HS-27A (cell line): Measurements from ENCODE around the gene CAB39.

Experiments used
- DNase-seq: peaks from one replicate; pipeline ENCODE4 v3.0.0-alpha.2; 2012; ENCODE audit warnings: low read depth, missing footprints

The CAB39 gene

GRCh38 chr2:230785346-230785745 lies 72.7 kb downstream of the CAB39 start:
- no peak for DNase-seq

- DNase-seq: no peak
Measured at GRCh38 chr2:230787101-230787500, 74.5 kb downstream of the CAB39 start.

DNA sequence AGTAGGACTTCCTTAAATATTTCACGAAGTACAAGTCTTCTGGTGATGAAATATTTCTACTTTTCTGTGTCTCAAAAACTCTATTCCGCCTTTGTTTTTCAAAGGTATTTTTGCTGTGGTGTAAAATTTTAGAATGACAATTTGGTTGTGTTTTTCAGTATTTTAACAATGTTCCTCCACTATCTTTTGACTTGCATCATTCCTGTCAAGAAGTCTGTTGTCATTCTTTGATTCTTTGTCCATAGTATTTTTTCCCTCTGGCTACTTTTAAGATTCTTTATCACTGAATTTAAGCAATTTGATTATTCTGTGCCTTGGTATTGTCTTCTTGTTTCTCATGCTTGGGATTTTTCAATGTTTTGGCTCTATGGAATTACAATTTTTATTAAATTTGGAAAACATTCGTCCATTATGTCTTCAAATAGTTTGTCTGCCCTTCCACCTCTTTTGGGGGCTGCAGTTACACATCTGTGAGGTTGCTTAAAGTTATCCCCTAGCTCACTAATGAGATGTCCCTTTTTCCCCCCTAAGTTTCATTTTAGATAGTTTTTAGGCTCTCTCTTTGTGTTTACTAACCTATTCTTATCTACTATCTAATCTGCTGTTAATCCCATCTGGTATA lies 76.0 kb downstream of the CAB39 start:
- no peak for DNase-seq

GRCh38 chr2:230790981-230791380 lies 78.3 kb downstream of the CAB39 start:
- no peak for DNase-seq

- peak; percentile 83 for DNase-seq
Measured at GRCh38 chr2:230793572-230794359, 81.1 kb downstream of the CAB39 start.

GRCh38 chr2:230794497-230794896 lies 81.9 kb downstream of the CAB39 start:
- no peak for DNase-seq

GRCh38 chr2:230795856-230796255 lies 83.2 kb downstream of the CAB39 start:
- no peak for DNase-seq

- no peak for DNase-seq
Measured at GRCh38 chr2:230796280-230796862, 83.7 kb downstream of the CAB39 start.

GRCh38 chr2:230797515-230798495 lies 85.2 kb downstream of the CAB39 start:
- DNase-seq: no peak

- DNase-seq: no peak
Measured at GRCh38 chr2:230798769-230799399, 86.2 kb downstream of the CAB39 start.

DNA sequence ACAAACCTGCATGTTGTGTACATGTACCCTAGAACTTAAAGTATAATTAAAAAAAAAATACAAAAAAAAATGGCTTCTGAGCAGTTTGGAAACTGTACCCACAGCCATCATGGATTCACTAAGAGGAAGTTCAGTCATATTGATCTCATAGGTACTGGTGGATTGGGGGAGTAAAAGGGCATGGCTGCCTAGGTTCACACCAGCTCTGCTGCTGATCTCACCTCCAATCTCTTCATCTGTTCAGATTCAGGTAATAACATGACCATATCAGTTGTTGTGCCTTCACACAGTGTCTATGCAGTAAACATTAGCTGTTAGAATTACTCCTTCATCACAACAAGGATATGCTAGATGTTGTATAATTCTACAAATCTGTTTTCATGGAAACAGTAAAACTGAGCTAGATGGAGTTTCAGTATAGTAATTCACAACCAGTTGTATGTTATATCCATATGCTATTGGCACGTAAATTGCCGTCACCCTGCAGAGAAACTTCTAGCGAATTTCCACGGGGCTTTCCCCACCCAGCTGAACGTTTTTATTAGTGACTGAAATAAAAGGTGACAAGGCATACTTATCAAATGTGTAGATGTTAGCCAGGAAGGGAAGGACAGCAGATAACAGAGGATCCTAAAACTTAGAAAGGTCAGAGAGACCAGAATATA lies 92.8 kb downstream of the CAB39 start:
- no peak for DNase-seq

DNA sequence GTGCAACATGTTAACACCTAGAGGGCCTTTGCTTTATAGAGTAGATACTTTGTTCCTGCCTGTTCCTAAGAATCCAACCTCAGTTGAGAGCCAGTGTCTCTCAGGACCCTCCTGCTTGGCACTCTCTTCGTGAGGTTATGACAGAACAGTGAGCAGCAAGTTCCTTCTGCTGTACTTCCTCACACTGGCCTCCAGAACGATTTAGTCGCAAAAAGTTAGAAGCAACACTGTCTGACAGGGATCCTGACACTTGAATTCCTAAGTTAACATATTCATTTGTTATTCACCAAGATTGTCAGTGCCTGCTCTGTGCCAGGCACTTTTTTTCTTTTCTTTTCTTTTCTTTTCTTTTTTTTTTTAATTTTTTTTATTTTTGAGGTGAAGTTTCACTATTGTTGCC lies 95.1 kb downstream of the CAB39 start:
- DNase-seq: no peak

DNA sequence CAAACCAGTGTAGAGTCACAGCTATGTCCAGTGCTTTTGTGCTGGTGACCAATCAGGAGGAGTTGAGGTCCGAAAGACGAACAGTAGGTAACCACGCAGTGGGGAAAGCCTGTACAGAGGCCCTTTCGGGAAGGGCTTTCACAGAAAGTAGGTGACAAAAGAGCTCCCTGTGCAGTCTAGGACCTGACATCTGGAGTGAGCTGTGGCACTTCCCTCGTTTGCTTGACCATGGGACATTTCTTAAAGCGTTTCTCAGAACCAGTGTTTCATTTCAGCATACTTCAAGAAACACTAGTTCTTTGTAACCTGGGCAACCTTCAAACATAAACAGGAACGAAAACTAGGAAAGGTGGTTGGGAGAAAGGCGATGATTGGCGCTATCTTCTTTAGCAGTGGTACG lies 96.4 kb downstream of the CAB39 start:
- DNase-seq: no peak

DNA sequence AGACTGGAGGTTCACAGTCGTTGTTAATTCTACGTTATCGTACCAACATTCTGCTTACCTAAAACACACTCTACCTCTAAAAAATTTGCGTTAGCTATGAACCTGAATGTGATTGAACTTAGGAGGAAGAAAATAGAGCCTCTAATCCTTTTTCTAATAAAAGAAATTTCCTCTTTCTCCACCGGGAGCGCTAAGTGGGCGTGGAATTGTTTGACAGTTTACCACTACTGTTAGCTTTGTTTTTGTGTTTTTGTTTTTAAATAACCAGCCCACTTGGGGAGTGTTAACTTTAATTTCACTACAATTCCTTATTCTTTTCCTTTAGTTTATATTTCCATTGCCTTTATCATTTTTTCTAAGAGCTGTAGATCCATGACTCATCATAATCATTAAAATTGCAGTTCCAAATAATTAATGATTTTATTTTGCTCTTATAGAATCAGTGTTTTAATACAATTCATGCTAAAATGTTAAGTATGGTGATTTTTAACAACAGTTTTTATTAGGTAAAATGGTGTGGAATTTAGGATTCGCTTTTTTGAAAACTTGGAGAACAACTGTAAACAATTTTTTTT lies 97.1 kb downstream of the CAB39 start:
- DNase-seq: no peak

DNA sequence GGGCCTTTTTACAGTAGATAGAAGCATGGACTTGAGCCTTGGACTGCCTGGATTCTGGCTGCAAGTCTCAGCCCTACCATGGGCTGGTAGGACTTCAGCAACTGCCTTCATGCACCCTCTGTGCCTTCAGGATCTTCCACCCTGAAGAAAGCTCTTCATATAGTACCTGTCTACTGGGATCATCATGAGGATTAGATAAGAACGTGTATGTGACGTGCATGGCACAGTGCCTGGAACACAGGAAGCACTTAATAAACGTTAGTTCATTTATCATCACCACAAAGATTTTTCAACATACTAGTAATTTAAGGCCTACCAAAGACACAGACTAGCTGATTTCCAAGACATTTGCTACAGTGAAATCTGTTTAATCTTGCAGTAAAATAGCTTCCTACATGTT lies 98.9 kb downstream of the CAB39 start:
- no peak for DNase-seq

- no peak for DNase-seq
Measured at GRCh38 chr2:230812033-230812432, 99.4 kb downstream of the CAB39 start.

GRCh38 chr2:230814616-230815015 lies 102.0 kb downstream of the CAB39 start:
- DNase-seq: no peak

GRCh38 chr2:230815088-230815487 lies 102.4 kb downstream of the CAB39 start:
- no peak for DNase-seq

- DNase-seq: no peak
Measured at GRCh38 chr2:230816735-230817134, 104.1 kb downstream of the CAB39 start.

GRCh38 chr2:230819433-230819832 lies 106.8 kb downstream of the CAB39 start:
- no peak for DNase-seq
